ENCODE measurements around the gene TMEM183A. TPM values are rescaled to one million over a fixed set of nuclear protein-coding genes. Genes with fewer than 3 reads are reported as not detected.

The TMEM183A gene
- polyA plus RNA-seq, 3 donors from 2014 or later: 55.0 to 83.2 (median 64.2) TPM

DNA sequence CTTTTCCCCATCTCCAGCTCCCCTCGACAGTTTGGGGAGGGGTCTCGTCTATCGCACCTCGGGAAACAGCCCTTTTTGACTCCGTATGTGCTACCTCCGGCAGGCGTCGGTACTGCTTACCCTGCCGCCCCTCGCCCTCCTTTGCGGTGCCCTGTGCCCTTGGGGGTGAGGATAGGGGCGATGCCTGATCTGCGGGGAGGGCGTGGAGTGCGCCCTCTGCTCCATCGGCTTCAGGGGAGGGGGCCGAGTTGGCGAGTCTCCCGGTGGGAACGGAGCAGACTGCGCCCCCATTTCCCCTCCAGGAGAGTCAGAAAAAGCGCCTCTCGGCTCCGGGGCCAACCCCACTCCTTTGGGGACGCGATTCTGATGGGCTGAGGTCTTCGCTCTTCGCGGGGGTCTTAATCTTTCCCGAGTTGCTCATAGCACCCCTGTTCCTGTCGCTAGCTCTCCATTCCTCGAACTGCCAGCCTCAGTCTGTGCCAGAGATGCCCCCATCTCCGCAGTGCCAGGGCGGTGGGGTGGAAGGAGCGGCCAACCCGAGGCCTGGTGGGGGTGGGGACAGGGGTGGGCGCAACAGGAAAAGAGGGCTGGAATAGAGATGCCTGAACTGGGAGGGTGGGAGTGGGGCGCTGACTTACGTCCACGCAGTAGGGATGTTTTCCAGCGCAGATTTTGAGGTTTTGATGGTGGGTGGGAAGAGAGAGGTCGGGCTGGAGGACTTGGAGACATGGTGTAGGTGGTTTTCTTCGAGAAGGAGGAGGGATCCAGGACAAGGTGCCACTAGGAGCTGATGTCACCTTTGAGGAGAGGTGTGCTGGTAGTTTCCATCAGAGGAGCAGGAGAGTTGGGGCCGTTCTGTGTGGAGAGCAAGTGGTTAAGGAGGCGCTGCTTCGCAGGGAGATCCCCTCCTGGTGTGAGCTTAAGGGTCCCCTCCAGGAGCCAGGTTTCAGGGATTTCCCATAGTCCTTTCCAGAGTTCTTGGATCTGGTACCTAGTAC is 19.8 kb downstream of the TMEM183A start:
- Mint-ChIP-seq H3K27ac (peak overlapping the region in 4 of 6 donors; percentile 15 to 79 (median 54)), H3K36me3 (peaks cover 0 to 9% (median 4%) of the 10 kb centered on the region in 3 donors), H3K9me3 (no peaks in the 10 kb centered on the region), H3K4me1 (peaks cover 20 to 21% of the 10 kb centered on the region in 2 donors), H3K27me3 (ENCODE audit: low read depth in 3 of 3) (peaks cover 0 to 5% (median 5%) of the 10 kb centered on the region in 3 donors), H3K4me3 (peak overlapping the region; percentile 75 to 84 (median 78))
- no peak for DNase-seq

DNA sequence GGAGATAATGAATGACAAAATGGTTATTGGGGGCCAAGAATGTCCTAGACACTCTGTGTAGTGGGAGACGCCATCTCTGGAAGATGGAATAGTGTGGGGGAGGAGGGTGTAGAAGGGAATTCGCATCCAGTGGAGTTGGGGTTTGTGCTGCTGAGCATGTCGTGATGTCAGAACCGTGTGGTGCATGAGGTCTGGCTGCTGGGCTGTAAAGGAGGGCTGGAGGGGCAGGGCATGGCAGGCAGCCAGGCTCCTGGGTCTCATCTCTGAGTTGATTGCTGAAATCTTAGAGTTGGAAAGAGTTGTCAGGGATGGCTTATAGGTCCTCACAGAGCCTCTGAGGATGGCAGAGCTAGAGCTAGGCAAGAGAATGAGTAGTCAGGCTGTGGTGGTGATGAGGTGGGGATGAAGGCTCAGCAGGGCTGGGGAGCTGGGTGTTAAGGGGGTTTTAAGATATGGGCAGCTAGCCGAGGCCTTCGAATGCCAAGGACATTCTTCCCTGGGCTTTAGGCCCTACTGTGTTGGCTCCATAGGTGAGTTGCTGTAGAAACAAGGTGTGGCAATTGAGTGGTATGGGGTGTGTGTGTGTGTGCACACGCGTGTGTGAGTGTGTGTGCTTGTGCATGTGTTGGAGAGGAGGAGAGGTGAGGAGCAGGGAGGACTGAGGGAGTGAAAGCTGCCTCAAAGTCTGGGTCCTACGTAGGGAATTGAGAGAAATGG is 21.1 kb downstream of the TMEM183A start:
- peaks cover 20 to 21% of the 10 kb centered on the region in 2 donors for H3K4me1 Mint-ChIP-seq
- H3K9me3 Mint-ChIP-seq: no peaks in the 10 kb centered on the region
- H3K27ac Mint-ChIP-seq: no peak overlapping the region
- DNase-seq: no peak
- H3K36me3 Mint-ChIP-seq: peaks cover 0 to 4% (median 3%) of the 10 kb centered on the region in 3 donors
- H3K4me3 Mint-ChIP-seq: peak overlapping the region in 2 of 5 donors; percentile 75 to 79
- H3K27me3 Mint-ChIP-seq (ENCODE audit: low read depth in 3 of 3): peaks cover 0 to 5% (median 5%) of the 10 kb centered on the region in 3 donors

DNA sequence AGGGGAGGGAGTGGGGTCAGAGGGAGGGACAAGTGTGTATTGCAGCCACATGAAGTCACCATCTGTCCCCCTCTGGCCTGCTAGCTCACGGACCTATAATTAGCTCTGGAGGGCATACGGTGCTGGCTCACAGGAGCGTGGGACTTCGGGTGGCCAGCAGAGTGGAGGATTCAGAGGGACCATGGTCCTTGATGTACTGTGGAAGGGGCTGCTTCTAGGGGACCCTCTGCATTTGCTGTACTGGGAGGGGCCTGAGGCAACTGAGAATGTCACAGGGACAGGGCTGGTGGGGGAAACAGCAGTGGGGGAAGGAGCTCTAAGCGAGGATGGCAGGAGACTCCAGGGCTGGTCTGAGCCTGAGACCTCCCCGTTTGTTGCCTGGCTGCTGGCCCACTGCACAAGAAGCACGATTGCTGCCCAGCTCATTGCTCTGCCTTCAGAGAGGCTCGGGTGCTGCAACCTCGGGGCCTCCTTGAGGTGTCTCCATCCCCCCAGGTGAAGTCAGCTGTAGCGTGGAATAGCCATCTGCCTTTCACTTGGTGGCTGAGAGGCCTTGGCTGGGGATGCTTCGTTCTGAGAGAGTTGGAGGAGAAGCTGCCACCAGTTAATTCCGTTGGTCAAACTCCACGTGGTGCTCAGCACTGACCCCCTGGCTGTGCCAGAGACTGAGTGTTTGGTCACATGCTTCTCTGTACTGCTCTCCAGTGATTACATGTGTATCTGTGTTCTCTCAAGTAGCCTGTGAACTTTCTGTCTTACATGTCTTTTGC is 21.8 kb downstream of the TMEM183A start:
- H3K4me1 Mint-ChIP-seq: peaks cover 20 to 21% of the 10 kb centered on the region in 2 donors
- H3K36me3 Mint-ChIP-seq: no peaks in the 10 kb centered on the region
- no peak overlapping the region for H3K4me3 Mint-ChIP-seq
- H3K27ac Mint-ChIP-seq: no peak overlapping the region
- no peaks in the 10 kb centered on the region for H3K9me3 Mint-ChIP-seq
- no peak for DNase-seq
- peaks cover 0 to 5% (median 5%) of the 10 kb centered on the region in 3 donors for H3K27me3 Mint-ChIP-seq (ENCODE audit: low read depth in 3 of 3)

DNA sequence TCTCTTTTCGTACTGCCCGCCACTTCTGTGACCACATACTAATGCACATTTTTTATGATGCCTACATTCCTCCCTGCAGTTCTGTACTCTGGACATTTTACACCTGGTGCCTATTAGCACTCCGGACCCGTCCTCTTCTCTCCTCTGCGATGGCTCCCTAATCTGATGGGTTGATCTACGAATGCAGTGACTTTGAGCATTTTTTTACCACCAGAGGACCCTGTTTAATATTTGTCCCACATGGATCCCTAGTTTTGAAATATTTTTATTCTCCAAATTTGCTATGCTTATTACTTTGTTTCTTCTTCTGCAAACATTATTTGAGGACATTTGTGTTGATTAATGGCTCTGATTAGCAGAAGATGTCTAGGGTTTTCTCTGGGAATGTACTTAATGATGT is 24.3 kb downstream of the TMEM183A start:
- Mint-ChIP-seq H3K27ac (no peak overlapping the region), H3K4me1 (peaks cover 12 to 13% of the 10 kb centered on the region in 2 donors), H3K36me3 (no peaks in the 10 kb centered on the region), H3K27me3 (ENCODE audit: low read depth in 3 of 3) (peaks cover 5 to 7% (median 5%) of the 10 kb centered on the region in 3 donors), H3K4me3 (no peak overlapping the region), H3K9me3 (no peaks in the 10 kb centered on the region)
- DNase-seq: no peak

DNA sequence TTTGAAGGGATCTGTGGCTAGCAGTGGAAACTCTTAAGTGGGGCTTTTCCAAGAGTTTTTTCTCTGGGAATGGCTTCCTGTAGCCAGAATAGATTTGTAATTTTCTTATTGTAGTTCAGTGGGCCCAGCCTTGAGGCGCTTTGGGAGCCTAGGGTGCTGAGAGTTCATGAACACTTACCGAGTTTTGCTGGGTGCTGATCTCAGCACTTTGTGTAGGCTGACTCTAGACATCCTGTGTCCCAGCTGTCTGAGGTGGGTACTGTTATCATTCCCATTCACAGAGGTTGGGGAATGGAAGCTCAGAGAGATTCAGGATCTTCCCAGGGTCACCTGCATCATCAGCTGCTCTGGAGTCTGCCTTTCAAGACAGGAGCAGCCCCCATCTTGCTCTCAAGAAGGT is 26.1 kb downstream of the TMEM183A start:
- Mint-ChIP-seq H3K27me3 (ENCODE audit: low read depth in 3 of 3) (peaks cover 5 to 8% (median 5%) of the 10 kb centered on the region in 3 donors), H3K9me3 (no peaks in the 10 kb centered on the region), H3K36me3 (no peaks in the 10 kb centered on the region), H3K4me3 (no peak overlapping the region), H3K27ac (no peak overlapping the region), H3K4me1 (no peaks in the 10 kb centered on the region)
- DNase-seq: no peak

DNA sequence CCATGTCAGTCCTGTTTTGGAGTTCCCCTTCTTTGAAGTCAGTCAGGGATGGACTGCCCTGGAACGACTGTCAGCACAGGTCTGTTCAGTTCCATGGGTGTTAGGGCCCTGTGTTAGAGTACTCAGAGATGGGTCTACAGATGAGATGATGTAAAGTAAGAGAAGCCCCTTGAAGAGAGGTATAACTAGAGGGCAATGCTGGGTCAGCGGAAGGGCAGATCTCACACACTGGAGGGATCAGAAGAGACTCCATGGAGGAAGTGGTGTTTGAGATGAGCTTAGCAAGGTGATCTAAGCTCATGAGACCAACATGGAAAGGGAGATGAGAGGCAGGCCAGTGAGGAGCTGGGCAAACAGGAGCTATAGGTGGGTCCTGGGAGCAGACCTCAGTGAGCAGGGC is 26.7 kb downstream of the TMEM183A start:
- DNase-seq: no peak
- Mint-ChIP-seq H3K27ac (no peak overlapping the region), H3K36me3 (no peaks in the 10 kb centered on the region), H3K27me3 (ENCODE audit: low read depth in 3 of 3) (peaks cover 5 to 8% (median 5%) of the 10 kb centered on the region in 3 donors), H3K4me1 (no peaks in the 10 kb centered on the region), H3K9me3 (no peaks in the 10 kb centered on the region), H3K4me3 (no peak overlapping the region)

DNA sequence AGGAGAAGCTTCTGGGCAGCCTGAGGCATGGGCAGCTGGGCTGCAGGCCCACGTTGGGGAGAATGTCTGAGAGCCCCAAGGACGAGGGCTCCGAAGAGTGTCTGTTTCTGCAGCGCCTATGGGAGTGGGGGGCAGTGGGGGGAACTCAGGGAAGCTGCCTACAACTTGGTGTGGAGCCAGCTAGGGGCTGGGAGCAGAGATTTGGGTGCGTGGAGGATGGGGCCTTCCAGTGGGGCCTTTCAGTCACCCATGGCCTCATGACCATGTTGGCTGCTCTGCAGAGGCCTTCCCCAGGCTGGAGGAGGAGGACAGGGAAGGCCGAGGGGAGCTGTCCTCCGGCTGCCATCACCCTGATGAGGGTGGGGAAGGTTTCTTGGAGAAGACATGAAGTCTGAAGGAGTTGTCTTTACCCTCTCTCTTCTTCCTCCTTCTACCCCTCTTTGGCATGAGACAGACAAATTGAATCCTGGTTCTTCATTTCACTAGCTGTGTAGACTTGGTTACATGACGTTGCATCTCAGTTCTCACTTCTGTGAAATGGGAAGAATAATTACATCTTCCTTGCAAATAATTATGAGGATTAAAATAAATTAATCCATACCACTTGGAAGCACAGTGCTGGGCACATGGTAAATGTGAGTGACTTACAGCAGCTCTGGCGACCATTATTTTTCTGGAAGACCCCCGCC is 27.4 kb downstream of the TMEM183A start:
- no peaks in the 10 kb centered on the region for H3K4me1 Mint-ChIP-seq

DNA sequence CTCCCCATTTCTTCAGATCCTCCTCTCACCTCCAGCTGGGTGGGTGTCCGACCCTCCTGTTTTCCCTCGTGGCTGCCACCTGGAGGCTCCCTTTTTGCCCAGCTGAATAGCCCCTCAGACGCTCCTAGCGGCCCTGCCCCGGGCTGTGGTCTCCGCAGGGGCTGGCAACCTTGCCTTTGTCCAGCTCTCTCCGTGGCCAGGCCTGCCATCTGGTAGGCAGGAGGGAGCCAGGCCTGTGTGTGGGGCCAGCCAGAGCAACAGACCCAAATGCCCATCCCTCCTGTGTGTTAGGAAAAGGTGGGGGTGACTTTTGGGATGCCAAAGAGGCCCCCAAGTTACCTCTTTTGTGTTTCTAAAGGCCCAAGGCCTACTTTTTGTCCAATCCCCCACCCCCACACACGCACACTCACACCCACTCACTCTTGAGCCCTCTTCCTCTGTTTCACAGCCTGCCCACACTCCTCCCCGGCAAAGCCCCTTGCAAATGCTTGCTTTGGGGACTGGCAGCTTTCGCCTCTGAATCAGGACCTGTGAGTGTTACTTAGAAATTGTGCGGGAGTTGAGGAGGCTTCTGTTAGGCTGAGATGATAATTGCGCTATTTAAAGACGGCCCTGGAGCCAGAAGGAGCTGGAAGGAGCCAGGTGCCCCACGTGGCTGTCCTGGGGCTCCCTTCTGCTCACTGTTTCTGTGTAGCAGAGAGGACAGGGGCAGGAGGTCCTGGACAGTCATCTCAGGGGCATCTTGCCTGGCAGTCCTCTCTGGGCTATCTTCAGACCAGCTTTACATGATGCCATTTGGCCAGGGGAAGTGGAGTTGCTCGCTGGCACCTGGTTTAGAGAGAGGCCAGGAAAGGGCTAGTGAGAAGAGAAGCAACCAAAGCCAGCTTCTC is 28.2 kb downstream of the TMEM183A start:
- no peaks in the 10 kb centered on the region for H3K36me3 Mint-ChIP-seq
- peaks cover 5 to 12% (median 9%) of the 10 kb centered on the region in 3 donors for H3K27me3 Mint-ChIP-seq (ENCODE audit: low read depth in 3 of 3)
- H3K9me3 Mint-ChIP-seq: no peaks in the 10 kb centered on the region
- no peaks in the 10 kb centered on the region for H3K4me1 Mint-ChIP-seq
- no peak overlapping the region for H3K4me3 Mint-ChIP-seq
- no peak for DNase-seq
- H3K27ac Mint-ChIP-seq: no peak overlapping the region

More for the DNA sequence above, 27.4 kb downstream of the TMEM183A start:
- no peaks in the 10 kb centered on the region for H3K36me3 Mint-ChIP-seq
- H3K27ac Mint-ChIP-seq: no peak overlapping the region
- H3K9me3 Mint-ChIP-seq: no peaks in the 10 kb centered on the region
- H3K4me3 Mint-ChIP-seq: no peak overlapping the region
- H3K27me3 Mint-ChIP-seq (ENCODE audit: low read depth in 3 of 3): peaks cover 5 to 12% (median 9%) of the 10 kb centered on the region in 3 donors
- no peak for DNase-seq

DNA sequence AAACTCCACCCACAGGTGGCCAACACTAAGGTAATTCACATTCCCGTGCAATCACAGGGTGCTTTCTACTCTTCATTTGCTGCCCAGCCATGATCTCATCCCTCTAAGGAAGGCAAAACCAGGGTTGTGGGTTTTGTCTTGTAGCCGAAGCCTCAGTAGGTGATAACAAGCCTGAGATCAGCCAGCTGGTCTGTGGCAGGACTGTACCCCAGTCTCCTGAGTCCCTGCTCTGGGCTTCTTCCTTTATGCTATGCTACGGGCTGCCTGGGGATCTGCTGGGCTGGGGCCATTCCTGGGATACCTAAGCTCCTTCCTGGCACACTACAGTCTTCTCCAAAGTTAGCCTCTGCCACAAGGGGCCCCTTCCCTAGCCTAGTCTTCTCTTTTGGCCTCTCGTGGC is 29.0 kb downstream of the TMEM183A start:
- H3K36me3 Mint-ChIP-seq: no peaks in the 10 kb centered on the region
- no peak for DNase-seq
- H3K27ac Mint-ChIP-seq: no peak overlapping the region
- H3K4me1 Mint-ChIP-seq: no peaks in the 10 kb centered on the region
- no peaks in the 10 kb centered on the region for H3K9me3 Mint-ChIP-seq
- peaks cover 5 to 13% (median 10%) of the 10 kb centered on the region in 3 donors for H3K27me3 Mint-ChIP-seq (ENCODE audit: low read depth in 3 of 3)
- H3K4me3 Mint-ChIP-seq: no peak overlapping the region

DNA sequence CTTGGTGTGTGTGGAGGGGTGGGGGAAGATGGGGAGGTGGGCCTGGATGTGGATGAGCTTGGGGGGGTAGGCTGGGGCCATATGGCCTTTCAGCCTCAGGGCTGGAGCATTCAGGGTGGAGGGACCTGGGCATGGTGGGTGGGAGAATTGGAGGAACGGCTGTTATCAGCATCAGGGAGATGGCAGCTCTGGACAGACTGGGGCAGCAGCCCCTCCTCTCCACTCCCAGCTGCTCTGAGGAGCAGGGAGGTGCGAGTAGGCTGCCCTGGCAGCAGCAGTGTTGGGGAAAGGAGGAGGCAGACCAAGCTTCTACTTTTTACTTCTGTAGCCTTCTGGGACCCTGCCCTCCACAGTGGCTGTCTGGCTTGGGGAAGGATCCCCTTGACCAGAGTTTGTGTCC is 29.4 kb downstream of the TMEM183A start:
- peaks cover 5 to 13% (median 10%) of the 10 kb centered on the region in 3 donors for H3K27me3 Mint-ChIP-seq (ENCODE audit: low read depth in 3 of 3)
- H3K9me3 Mint-ChIP-seq: no peaks in the 10 kb centered on the region
- H3K27ac Mint-ChIP-seq: no peak overlapping the region
- no peaks in the 10 kb centered on the region for H3K36me3 Mint-ChIP-seq
- H3K4me3 Mint-ChIP-seq: no peak overlapping the region
- no peak for DNase-seq
- no peaks in the 10 kb centered on the region for H3K4me1 Mint-ChIP-seq

DNA sequence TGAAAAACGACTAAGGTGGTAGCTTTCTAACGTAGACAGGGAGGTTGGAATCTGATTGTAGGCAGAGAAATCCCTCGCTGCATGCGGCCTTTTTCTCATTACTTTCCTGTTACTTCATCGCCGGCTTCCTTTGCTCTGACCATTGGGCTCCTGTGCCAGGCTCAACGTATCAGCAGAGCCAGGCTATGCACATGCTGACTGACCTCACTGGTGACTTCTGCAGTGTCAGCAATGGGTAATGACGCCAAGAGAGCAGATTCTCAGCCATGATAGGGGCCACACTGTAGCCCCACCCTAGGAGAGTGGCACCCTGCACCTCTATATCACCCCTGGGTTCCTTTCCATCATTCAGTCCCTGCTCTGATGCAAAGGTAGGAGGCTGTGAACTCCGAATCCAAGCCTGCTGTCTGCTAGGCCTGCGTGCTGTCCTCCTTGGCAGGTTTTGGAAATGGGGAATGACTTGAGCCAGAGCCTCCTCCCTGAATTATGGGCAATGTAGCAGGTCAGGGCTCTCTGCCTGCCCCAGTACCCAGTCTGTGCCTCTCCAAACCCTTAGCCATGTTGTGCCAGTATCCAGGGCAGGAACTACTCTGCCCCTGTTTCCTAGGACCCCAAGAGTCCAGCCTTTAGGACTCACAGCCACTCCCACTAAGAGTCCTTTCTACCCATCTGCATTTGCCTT is 30.5 kb downstream of the TMEM183A start:
- Mint-ChIP-seq H3K27me3 (ENCODE audit: low read depth in 3 of 3) (peaks cover 5 to 11% (median 7%) of the 10 kb centered on the region in 3 donors), H3K4me1 (no peaks in the 10 kb centered on the region), H3K9me3 (no peaks in the 10 kb centered on the region), H3K4me3 (no peak overlapping the region), H3K27ac (no peak overlapping the region), H3K36me3 (no peaks in the 10 kb centered on the region)
- DNase-seq: no peak

DNA sequence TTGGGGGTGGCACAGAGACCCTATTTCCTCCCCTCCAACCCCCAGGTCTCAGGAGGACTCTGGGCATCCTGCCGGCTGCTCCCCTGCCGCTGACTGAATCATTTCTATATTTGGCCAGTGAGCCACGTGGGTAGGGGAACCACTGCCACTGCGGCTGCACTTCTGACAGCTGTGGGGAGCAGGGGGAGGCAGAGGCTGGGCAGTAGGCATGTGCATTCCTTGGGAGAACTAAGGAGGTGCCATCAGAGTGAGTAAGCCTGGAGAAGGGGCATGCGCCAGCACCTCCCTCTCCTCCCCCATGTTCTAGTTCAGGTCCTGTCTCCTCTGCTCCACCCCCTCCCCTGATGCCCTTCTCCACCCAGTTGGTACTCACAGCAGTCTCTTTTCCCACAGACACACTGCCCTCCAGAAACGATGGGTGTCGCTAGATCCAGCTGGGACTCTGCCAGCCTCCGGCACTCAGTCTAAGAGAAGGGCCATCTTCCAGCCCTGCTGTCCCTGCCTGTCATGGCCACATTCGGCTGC is 31.1 kb downstream of the TMEM183A start:
- H3K9me3 Mint-ChIP-seq: no peaks in the 10 kb centered on the region
- peaks cover 5 to 11% (median 7%) of the 10 kb centered on the region in 3 donors for H3K27me3 Mint-ChIP-seq (ENCODE audit: low read depth in 3 of 3)
- no peak overlapping the region for H3K4me3 Mint-ChIP-seq
- H3K4me1 Mint-ChIP-seq: no peaks in the 10 kb centered on the region
- no peaks in the 10 kb centered on the region for H3K36me3 Mint-ChIP-seq
- DNase-seq: no peak
- no peak overlapping the region for H3K27ac Mint-ChIP-seq

All from immature natural killer cell (primary cell).